Measurements from ENCODE around the gene SYNDIG1. TPM values are rescaled to one million over a fixed set of nuclear protein-coding genes. Genes with fewer than 3 reads are reported as not detected.

The SYNDIG1 gene
- polyA plus RNA-seq, 1 of the 3 experiments (the other 2 are of a cell fraction): not detected

GRCh38 chr20:24612799-24613775 lies 143.7 kb downstream of the SYNDIG1 start:
- TF ChIP-seq TCF12 (IDR thresholded peaks at IDR 0.05) (no peak), POLR2AphosphoS5 (IDR thresholded peaks at IDR 0.05; ENCODE audit: low read depth, low read length) (no peak), NFIC (IDR thresholded peaks at IDR 0.05; ENCODE audit: borderline replicate concordance) (no peak), FOXJ3 (CRISPR knock-in tag; IDR thresholded peaks at IDR 0.05) (no peak)
- no peaks in the 10 kb centered on the region; the same call in 1 of the 2 replicates for H3K27me3 ChIP-seq (ENCODE audit: insufficient read depth)
- no peaks in the 10 kb centered on the region for H3K36me3 ChIP-seq (replicated peaks in 1 of 2; ENCODE audit: control insufficient read depth in 1 of 2, insufficient read depth in 2 of 2, low read length in 1 of 2)
- no peaks in the 10 kb centered on the region for H3K9me2 ChIP-seq
- CTCF ChIA-PET: interaction anchor here (0.9 to 1.4 kb wide), 3 partner anchors 8 to 453 kb away, joined by 3 read pairs; no protein-coding TSS in a partner anchor
- H4K20me1 ChIP-seq (ENCODE audit: insufficient read depth): no peaks in the 10 kb centered on the region
- H3K27ac ChIP-seq (ENCODE audit: low read depth in 2 of 2, low read length in 1 of 2): no peak overlapping the region
- WGBS (ENCODE audit: low lambda C conversion rate): 54% methylated on average over 12 of the region's 16 CpGs
- H3K9me3 ChIP-seq: no peaks in the 10 kb centered on the region
- H3K4me1 ChIP-seq (ENCODE audit: control insufficient read depth in 1 of 2, insufficient read depth in 2 of 2, low read depth in 1 of 2, low read length in 1 of 2): peaks cover 0 to 7% of the 10 kb centered on the region in 2 experiments; a peak in 1 of 4 replicates
- no peak for DNase-seq
- POLR2A ChIA-PET: no interaction called here
- no peaks in the 10 kb centered on the region for H3K79me2 ChIP-seq (ENCODE audit: insufficient read depth)
- no peak overlapping the region for H3K9ac ChIP-seq
- no peak overlapping the region for H3K4me3 ChIP-seq (ENCODE audit: low read depth in 2 of 2, low read length in 1 of 2)
- no peak overlapping the region for H2AFZ ChIP-seq (ENCODE audit: low read depth)
- H3K4me2 ChIP-seq: no peak overlapping the region
- no peaks in the 10 kb centered on the region for H3F3A ChIP-seq (replicated peaks; ENCODE audit: insufficient read depth)

DNA sequence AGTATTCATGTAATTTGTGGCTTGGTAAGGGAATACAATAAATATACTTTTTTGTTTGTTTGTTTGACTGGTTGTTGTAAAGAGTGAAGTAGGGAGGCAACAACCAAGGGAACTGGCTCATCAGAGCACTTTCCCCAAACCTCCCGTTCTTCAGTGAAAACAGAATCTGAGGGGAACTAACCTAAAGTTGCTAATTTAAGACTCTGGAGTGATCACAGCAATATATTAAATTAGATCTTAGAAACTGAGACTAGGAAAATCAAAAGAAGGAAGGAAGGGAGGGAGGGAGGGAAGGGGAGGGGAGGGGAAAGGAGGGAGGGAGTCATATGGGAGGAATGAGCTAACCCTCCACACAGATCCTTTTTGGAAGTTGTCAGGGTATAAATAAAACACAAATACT lies 144.9 kb downstream of the SYNDIG1 start:
- ChIA-PET CTCF (no interaction called here), POLR2A (no interaction called here)
- no peaks in the 10 kb centered on the region for H3F3A ChIP-seq (replicated peaks; ENCODE audit: insufficient read depth)
- H3K9ac ChIP-seq: no peak overlapping the region
- 17% methylated on average over 1 of the region's 1 CpG for WGBS (ENCODE audit: low lambda C conversion rate)
- no peaks in the 10 kb centered on the region for H3K79me2 ChIP-seq (ENCODE audit: insufficient read depth)
- H3K27me3 ChIP-seq (ENCODE audit: insufficient read depth): peaks cover 5% of the 10 kb centered on the region; the same call in 1 of the 2 replicates
- no peaks in the 10 kb centered on the region for H3K9me3 ChIP-seq
- H3K9me2 ChIP-seq: no peaks in the 10 kb centered on the region
- peaks cover 0 to 7% of the 10 kb centered on the region in 2 experiments; a peak in 1 of 4 replicates for H3K4me1 ChIP-seq (ENCODE audit: control insufficient read depth in 1 of 2, insufficient read depth in 2 of 2, low read depth in 1 of 2, low read length in 1 of 2)
- H3K4me3 ChIP-seq (ENCODE audit: low read depth in 2 of 2, low read length in 1 of 2): no peak overlapping the region
- no peak overlapping the region for H3K27ac ChIP-seq (ENCODE audit: low read depth in 2 of 2, low read length in 1 of 2)
- no peak for DNase-seq
- TF ChIP-seq EZH2phosphoT487 (IDR thresholded peaks at IDR 0.05; ENCODE audit: borderline replicate concordance, low read depth) (no peak), FOSL2 (IDR thresholded peaks at IDR 0.05; ENCODE audit: borderline replicate concordance, low read depth) (no peak), RCOR1 (IDR thresholded peaks at IDR 0.05; ENCODE audit: low read length) (no peak), CHD2 (IDR thresholded peaks at IDR 0.05; ENCODE audit: low read length, partially characterized antibody) (no peak), REST (IDR thresholded peaks at IDR 0.05; ENCODE audit: low read depth, low read length) (no peak), ELF1 (IDR thresholded peaks at IDR 0.05) (no peak), RAD21 (IDR thresholded peaks at IDR 0.05; ENCODE audit: low read length) (no peak), SIN3A (IDR thresholded peaks at IDR 0.05; ENCODE audit: borderline replicate concordance, low read depth, low read length) (no peak), SMC3 (IDR thresholded peaks at IDR 0.05; ENCODE audit: low read depth, low read length) (no peak), POLR2AphosphoS5 (IDR thresholded peaks at IDR 0.05; ENCODE audit: low read depth, low read length) (no peak), JUND (IDR thresholded peaks at IDR 0.05) (no peak), MXI1 (IDR thresholded peaks at IDR 0.05; ENCODE audit: low read depth, low read length) (no peak)
- TF ChIP-seq, protein P1, sequence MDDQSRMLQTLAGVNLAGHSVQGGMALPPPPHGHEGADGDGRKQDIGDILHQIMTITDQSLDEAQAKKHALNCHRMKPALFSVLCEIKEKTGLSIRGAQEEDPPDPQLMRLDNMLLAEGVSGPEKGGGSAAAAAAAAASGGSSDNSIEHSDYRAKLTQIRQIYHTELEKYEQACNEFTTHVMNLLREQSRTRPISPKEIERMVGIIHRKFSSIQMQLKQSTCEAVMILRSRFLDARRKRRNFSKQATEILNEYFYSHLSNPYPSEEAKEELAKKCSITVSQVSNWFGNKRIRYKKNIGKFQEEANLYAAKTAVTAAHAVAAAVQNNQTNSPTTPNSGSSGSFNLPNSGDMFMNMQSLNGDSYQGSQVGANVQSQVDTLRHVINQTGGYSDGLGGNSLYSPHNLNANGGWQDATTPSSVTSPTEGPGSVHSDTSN (IDR thresholded peaks at IDR 0.05): no peak
- TF ChIP-seq, protein P2, sequence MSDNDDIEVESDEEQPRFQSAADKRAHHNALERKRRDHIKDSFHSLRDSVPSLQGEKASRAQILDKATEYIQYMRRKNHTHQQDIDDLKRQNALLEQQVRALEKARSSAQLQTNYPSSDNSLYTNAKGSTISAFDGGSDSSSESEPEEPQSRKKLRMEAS (IDR thresholded peaks at IDR 0.05; ENCODE audit: low read depth): no peak
- TF ChIP-seq, protein P3, sequence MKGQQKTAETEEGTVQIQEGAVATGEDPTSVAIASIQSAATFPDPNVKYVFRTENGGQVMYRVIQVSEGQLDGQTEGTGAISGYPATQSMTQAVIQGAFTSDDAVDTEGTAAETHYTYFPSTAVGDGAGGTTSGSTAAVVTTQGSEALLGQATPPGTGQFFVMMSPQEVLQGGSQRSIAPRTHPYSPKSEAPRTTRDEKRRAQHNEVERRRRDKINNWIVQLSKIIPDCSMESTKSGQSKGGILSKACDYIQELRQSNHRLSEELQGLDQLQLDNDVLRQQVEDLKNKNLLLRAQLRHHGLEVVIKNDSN (IDR thresholded peaks at IDR 0.05; ENCODE audit: borderline replicate concordance, low read depth): no peak
- H4K20me1 ChIP-seq (ENCODE audit: insufficient read depth): no peaks in the 10 kb centered on the region
- no peak overlapping the region for H3K4me2 ChIP-seq
- H2AFZ ChIP-seq (ENCODE audit: low read depth): no peak overlapping the region
- no peaks in the 10 kb centered on the region for H3K36me3 ChIP-seq (replicated peaks in 1 of 2; ENCODE audit: control insufficient read depth in 1 of 2, insufficient read depth in 2 of 2, low read length in 1 of 2)

Data from SK-N-SH (cell line).